ENCODE results near the gene ADI1. TPM values are rescaled to one million over a fixed set of nuclear protein-coding genes. Genes with fewer than 3 reads are reported as not detected.

Gene ADI1
- total RNA-seq, 3 donors from 2014 or later = 47.2 to 81.3 (median 78.2) TPM

- H3K4me1 ChIP-seq = no peaks in the 10 kb centered on the region
- H3K36me3 ChIP-seq = peaks cover 9% of the 10 kb centered on the region
- intact Hi-C loops (cut with DNase I; ENCODE audit: low total_unique reads) = no loop called here
- H3K4me3 ChIP-seq = no peak overlapping the region
- H3K9me3 ChIP-seq = no peaks in the 10 kb centered on the region
- no peak for TF ChIP-seq POLR2A (IDR thresholded peaks at IDR 0.05)
- TF ChIP-seq, protein P1, sequence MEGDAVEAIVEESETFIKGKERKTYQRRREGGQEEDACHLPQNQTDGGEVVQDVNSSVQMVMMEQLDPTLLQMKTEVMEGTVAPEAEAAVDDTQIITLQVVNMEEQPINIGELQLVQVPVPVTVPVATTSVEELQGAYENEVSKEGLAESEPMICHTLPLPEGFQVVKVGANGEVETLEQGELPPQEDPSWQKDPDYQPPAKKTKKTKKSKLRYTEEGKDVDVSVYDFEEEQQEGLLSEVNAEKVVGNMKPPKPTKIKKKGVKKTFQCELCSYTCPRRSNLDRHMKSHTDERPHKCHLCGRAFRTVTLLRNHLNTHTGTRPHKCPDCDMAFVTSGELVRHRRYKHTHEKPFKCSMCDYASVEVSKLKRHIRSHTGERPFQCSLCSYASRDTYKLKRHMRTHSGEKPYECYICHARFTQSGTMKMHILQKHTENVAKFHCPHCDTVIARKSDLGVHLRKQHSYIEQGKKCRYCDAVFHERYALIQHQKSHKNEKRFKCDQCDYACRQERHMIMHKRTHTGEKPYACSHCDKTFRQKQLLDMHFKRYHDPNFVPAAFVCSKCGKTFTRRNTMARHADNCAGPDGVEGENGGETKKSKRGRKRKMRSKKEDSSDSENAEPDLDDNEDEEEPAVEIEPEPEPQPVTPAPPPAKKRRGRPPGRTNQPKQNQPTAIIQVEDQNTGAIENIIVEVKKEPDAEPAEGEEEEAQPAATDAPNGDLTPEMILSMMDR (IDR thresholded peaks at IDR 0.05) = no peak
- TF ChIP-seq POLR2AphosphoS5 (IDR thresholded peaks at IDR 0.05) = no peak
- no peak for DNase-seq (ENCODE audit: low spot score in 2 of 2)
- H3K27ac ChIP-seq = no peak overlapping the region
- H3K27me3 ChIP-seq = no peaks in the 10 kb centered on the region
Observed at GRCh38 chr2:3460156-3460555, 59.2 kb downstream of the ADI1 start.

DNA sequence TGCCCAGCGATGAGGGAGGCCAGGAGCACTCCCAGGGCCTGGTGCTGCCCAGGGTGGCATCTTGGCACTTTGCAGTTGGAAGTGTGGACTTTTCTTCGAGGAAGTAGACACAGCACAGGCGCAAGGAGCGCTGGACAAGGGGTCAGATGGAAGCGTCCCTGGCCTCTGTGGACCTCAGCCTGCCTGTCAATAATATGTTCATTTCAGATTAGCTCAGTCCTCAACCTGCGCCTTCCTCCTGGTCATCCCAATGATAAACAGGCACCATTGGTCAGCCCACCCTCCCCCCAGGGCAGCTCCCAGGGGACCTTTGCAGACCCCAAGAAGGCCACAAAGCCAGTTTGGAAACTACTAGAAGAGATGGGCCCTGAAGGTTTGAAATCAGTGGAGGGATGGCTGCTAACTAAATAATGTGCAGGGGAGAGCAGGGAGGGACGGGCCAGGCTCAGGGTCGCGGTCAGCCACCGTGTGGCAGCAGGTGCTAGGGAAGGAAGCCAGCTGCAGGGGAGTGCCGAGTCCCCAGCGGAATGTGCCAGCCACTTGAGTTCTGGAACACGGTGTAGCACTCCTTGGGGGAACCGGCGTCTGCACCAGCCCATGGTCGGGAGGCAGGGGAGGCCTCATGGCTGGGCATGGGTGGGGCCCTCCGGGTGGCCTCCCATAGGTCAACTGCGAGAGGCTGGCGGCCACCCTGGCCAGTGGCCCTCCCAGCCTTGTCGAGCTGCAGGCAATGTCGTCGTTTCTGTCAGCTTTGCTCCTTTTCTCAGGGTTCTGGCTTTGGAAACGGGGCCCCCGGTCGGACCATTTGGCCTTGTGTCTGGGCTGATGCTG, 59.9 kb downstream of the ADI1 start:
- intact Hi-C loops (cut with DNase I; ENCODE audit: low total_unique reads) = no loop called here
- no peaks in the 10 kb centered on the region for H3K4me1 ChIP-seq
- H3K4me3 ChIP-seq = no peak overlapping the region
- peaks cover 9% of the 10 kb centered on the region for H3K36me3 ChIP-seq
- H3K27ac ChIP-seq = no peak overlapping the region
- no peaks in the 10 kb centered on the region for H3K9me3 ChIP-seq
- TF ChIP-seq POLR2AphosphoS5 (IDR thresholded peaks at IDR 0.05) (no peak), POLR2A (IDR thresholded peaks at IDR 0.05) (no peak)
- TF ChIP-seq, protein P1 (IDR thresholded peaks at IDR 0.05) = no peak
- peak in 1 of 2 donors; percentile 12 for DNase-seq (ENCODE audit: low spot score in 2 of 2)
- H3K27me3 ChIP-seq = no peaks in the 10 kb centered on the region

GRCh38 chr2:3458396-3459184, 60.7 kb downstream of the ADI1 start:
- no peak overlapping the region for H3K27ac ChIP-seq
- H3K4me3 ChIP-seq = no peak overlapping the region
- H3K9me3 ChIP-seq = no peaks in the 10 kb centered on the region
- intact Hi-C loops (cut with DNase I; ENCODE audit: low total_unique reads) = no loop called here
- TF ChIP-seq, protein P1 (IDR thresholded peaks at IDR 0.05) = no peak
- no peak for TF ChIP-seq POLR2AphosphoS5 (IDR thresholded peaks at IDR 0.05)
- TF ChIP-seq POLR2A (IDR thresholded peaks at IDR 0.05) = no peak
- no peaks in the 10 kb centered on the region for H3K4me1 ChIP-seq
- H3K36me3 ChIP-seq = peaks cover 9% of the 10 kb centered on the region
- DNase-seq (ENCODE audit: low spot score in 2 of 2) = no peak
- no peaks in the 10 kb centered on the region for H3K27me3 ChIP-seq

DNA sequence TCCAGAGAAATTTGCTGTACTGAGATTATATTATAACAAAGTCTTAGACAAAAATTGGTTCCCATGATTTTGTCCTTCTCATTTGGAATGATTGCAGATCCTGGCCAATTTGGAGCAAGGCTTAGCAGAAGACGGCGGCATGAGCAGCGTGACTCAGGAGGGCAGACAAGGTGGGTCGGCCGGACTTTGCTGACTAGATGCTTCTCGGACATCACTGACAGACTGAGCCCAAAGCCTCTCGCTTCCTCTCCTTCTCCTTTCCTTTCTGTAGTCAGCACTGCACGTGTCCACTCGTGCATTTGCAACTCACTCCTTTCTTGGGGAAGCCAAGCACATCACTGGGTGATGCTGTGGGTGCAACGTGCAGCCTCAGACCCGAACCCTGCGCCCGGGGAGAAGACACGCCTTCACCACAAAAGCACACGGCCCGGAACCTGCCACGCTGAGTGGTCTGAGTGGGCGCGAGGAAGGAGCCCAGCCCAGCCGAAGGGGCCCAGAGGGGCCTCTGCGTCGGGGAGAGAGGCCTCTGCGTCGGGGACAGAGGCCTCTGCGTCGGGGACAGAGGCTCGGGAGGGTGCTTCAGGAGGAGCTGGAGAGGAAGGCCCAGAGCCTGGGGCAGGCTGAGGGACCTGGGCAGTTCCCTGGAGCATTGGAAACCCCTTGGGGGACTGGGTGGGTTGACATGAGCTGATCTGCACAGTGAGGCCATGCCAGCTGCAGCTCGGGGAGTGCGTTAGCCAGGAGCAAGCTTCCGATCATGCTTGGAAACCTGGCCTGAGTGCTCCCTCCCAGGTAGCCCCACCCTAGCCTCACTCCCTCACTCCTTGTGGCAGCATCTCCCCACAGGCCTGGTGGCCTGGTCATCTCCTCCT, 61.6 kb downstream of the ADI1 start:
- Histone ChIP-seq H3K4me1 (no peaks in the 10 kb centered on the region), H3K36me3 (peaks cover 9% of the 10 kb centered on the region), H3K4me3 (no peak overlapping the region), H3K27me3 (no peaks in the 10 kb centered on the region), H3K27ac (no peak overlapping the region), H3K9me3 (no peaks in the 10 kb centered on the region)
- DNase-seq (ENCODE audit: low spot score in 2 of 2) = no peak
- TF ChIP-seq POLR2AphosphoS5 (IDR thresholded peaks at IDR 0.05) = no peak
- TF ChIP-seq, protein P1 (IDR thresholded peaks at IDR 0.05) = no peak
- no peak for TF ChIP-seq POLR2A (IDR thresholded peaks at IDR 0.05)
- intact Hi-C loops (cut with DNase I; ENCODE audit: low total_unique reads) = no loop called here

Measured in breast epithelium (tissue), 4 donors.